Coronary artery (tissue), 2 donors: ENCODE data around the gene MRM1.
A peak's percentile ranks its signal among the peaks of the same experiment; 100 is the strongest.

ENCODE experiments used
- DNase-seq: peaks from one replicate; pipeline ENCODE4 v3.0.0-alpha.2; 2017; ENCODE audit warnings: low spot score
- H3K27ac ChIP-seq, 2 donors: fragments of 200-600 bp; sonication (generic); one replicate each; pipeline ENCODE4 v1.5.1; 2016 to 2019
- H3K4me3 ChIP-seq: fragments of 200-600 bp; sonication (generic); 2 replicates; pipeline ENCODE4 v1.5.1; 2016; ENCODE audit warnings: mild to moderate bottlenecking, moderate library complexity
- CTCF ChIP-seq: fragments of 200-600 bp; sonication (generic); IDR thresholded peaks from one replicate; pipeline ENCODE4 v1.5.1; 2019; ENCODE audit warnings: antibody characterized with exemption

The MRM1 gene

GRCh38 chr17:36601303-36602029 is at the start of gene MRM1:
Gene MRM1 (plus strand): TSS chr17:36601583. CDS start chr17:36601811, 228 bp downstream.
- Histone ChIP-seq H3K27ac (peak within 1 kb of the TSS; percentile 64 to 93), H3K4me3 (peak within 1 kb of the TSS; percentile 95)
- no peak for TF ChIP-seq CTCF
- DNase-seq: peak; percentile 94

GRCh38 chr17:36553459-36553858 is 47.9 kb upstream of the MRM1 start:
- TF ChIP-seq CTCF: no peak
- H3K4me3 ChIP-seq: no peak overlapping the region
- DNase-seq: no peak
- H3K27ac ChIP-seq: no peak overlapping the region

GRCh38 chr17:36566081-36566480 is 35.3 kb upstream of the MRM1 start:
- no peak for TF ChIP-seq CTCF
- DNase-seq: no peak
- Histone ChIP-seq H3K4me3 (no peak overlapping the region), H3K27ac (no peak overlapping the region)

- DNase-seq: no peak
- H3K27ac ChIP-seq: no peak overlapping the region
- no peak overlapping the region for H3K4me3 ChIP-seq
- no peak for TF ChIP-seq CTCF
Observed at GRCh38 chr17:36575028-36575427, 26.4 kb upstream of the MRM1 start.

- TF ChIP-seq CTCF: no peak
- Histone ChIP-seq H3K4me3 (no peak overlapping the region), H3K27ac (no peak overlapping the region)
- DNase-seq: no peak
Observed at GRCh38 chr17:36576793-36577192, 24.6 kb upstream of the MRM1 start.

GRCh38 chr17:36578671-36579070 is 22.7 kb upstream of the MRM1 start:
- H3K27ac ChIP-seq: no peak overlapping the region
- TF ChIP-seq CTCF: no peak
- H3K4me3 ChIP-seq: no peak overlapping the region
- no peak for DNase-seq

GRCh38 chr17:36583787-36584186 is 17.6 kb upstream of the MRM1 start:
- TF ChIP-seq CTCF: no peak
- H3K27ac ChIP-seq: no peak overlapping the region

More at GRCh38 chr17:36583787-36584186, 17.6 kb upstream of the MRM1 start:
- no peak overlapping the region for H3K4me3 ChIP-seq
- no peak for DNase-seq
